Stomach (tissue), 4 donors: ENCODE results near the gene NAT10.

Source experiments
- POLR2A ChIP-seq, 4 donors: fragments of 450-650 bp; IDR thresholded peaks; one replicate each; pipeline ENCODE4 v1.6.1; 2016; ENCODE audit warnings: antibody characterized with exemption in 4 of 4, control low read depth in 2 of 4, mild to moderate bottlenecking in 1 of 4, moderate library complexity in 1 of 4
- POLR2AphosphoS5 ChIP-seq, 3 donors: sonication (generic); formaldehyde crosslinking; IDR thresholded peaks; one replicate each; pipeline ENCODE4 v1.6.1; 2016; ENCODE audit warnings: antibody characterized with exemption in 3 of 3
- TF ChIP-seq, protein P1 (sequence below), 7 experiments: fragments of 450-650 bp in 4 of 7; fragments of 200-600 bp in 3 of 7; sonication (generic) in 3 of 7; IDR thresholded peaks; one replicate each; pipeline ENCODE4 v1.5.1; 2016 to 2019; ENCODE audit warnings: antibody characterized with exemption in 7 of 7, control low read depth in 2 of 7, mild to moderate bottlenecking in 1 of 7

DNA sequence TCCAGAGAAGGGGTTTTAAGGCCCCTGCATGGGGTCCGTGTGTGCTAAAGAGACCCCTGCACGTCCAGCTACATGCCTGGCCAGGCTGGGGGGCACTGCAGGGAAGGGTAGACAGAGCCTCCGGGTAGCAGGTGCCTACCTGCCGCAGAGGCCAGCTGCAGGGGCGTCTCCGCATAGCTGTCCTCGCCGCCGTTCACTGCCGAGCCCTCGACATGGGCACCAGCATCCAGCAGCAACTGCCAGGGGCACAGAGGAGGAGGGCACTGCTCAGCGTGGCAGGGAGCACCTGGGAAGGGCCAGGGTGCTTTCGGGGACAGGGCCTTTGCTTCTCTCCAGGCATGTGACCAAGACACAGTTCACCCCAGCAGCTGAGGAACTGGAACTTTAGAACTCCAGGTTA, 59.7 kb downstream of the NAT10 start:
- no peak for TF ChIP-seq POLR2AphosphoS5 (IDR thresholded peaks at IDR 0.05)
- TF ChIP-seq, protein P1, sequence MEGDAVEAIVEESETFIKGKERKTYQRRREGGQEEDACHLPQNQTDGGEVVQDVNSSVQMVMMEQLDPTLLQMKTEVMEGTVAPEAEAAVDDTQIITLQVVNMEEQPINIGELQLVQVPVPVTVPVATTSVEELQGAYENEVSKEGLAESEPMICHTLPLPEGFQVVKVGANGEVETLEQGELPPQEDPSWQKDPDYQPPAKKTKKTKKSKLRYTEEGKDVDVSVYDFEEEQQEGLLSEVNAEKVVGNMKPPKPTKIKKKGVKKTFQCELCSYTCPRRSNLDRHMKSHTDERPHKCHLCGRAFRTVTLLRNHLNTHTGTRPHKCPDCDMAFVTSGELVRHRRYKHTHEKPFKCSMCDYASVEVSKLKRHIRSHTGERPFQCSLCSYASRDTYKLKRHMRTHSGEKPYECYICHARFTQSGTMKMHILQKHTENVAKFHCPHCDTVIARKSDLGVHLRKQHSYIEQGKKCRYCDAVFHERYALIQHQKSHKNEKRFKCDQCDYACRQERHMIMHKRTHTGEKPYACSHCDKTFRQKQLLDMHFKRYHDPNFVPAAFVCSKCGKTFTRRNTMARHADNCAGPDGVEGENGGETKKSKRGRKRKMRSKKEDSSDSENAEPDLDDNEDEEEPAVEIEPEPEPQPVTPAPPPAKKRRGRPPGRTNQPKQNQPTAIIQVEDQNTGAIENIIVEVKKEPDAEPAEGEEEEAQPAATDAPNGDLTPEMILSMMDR (IDR thresholded peaks at IDR 0.05): no peak
- TF ChIP-seq POLR2A (IDR thresholded peaks at IDR 0.05): no peak
